ENCODE measurements around the gene SLC9A7. TPM values are rescaled to one million over a fixed set of nuclear protein-coding genes. Genes with fewer than 3 reads are reported as not detected.

Gene SLC9A7
- total and polyA plus RNA-seq, 2 of the 13 experiments (the other 11 are each of a cell fraction or from before 2014, with no cell fraction given) = 5.8 to 7.2 TPM

GRCh38 chrX:46704767-46705386 lies 54.0 kb downstream of the SLC9A7 start:
- no peaks in the 10 kb centered on the region for H3K27me3 ChIP-seq (ENCODE audit: control insufficient read depth in 1 of 2, insufficient read depth in 2 of 2, low read length in 2 of 2)
- intact Hi-C loops (cut with micrococcal nuclease; ENCODE audit: unreplicated experiment) = no loop called here
- POLR2A ChIA-PET = no interaction called here
- no peaks in the 10 kb centered on the region for H3K4me1 ChIP-seq (ENCODE audit: insufficient read depth, low read length)
- DNase-seq (ENCODE audit: low spot score) (no peak), ATAC-seq (no peak), FAIRE-seq (no peak)
- 95% methylated on average over 3 of the region's 3 CpGs for WGBS (ENCODE audit: low lambda C conversion rate)
- TF ChIP-seq KLF16 (CRISPR knock-in tag; IDR thresholded peaks at IDR 0.05) = no peak
- TF ChIP-seq KDM1A (CRISPR knock-in tag; IDR thresholded peaks at IDR 0.05) = no peak
- TF ChIP-seq SIN3B (IDR thresholded peaks at IDR 0.05; ENCODE audit: low read length) = no peak
- H3K9ac ChIP-seq (ENCODE audit: insufficient read depth, low read depth, low read length) = no peak overlapping the region
- no TSS peak for BruUV-seq (replicated peaks)
- in situ Hi-C loops (cut with HindIII; ENCODE audit: extremely low pct_ligation_motif_present, low pct_unique_long_range_greater_than_20kb) = no loop called here
- no peaks in the 10 kb centered on the region for H3K79me2 ChIP-seq (ENCODE audit: insufficient read depth, low read length)
- H3K27ac ChIP-seq (ENCODE audit: extremely low read length, insufficient read depth, low read length) = no peak overlapping the region
- H4K20me1 ChIP-seq (ENCODE audit: insufficient read depth, low read length) = no peaks in the 10 kb centered on the region
- H2AFZ ChIP-seq (ENCODE audit: low read length) = no peak overlapping the region
- H3K4me3 ChIP-seq (replicated peaks in 1 of 3; ENCODE audit: insufficient read depth in 1 of 3, low read depth in 2 of 3, low read length in 3 of 3) = no peak overlapping the region
- H3K9me3 ChIP-seq (ENCODE audit: low read length) = no peaks in the 10 kb centered on the region
- no peaks in the 10 kb centered on the region for H3K36me3 ChIP-seq (replicated peaks in 1 of 2; ENCODE audit: control insufficient read depth in 1 of 2, insufficient read depth in 2 of 2, low read length in 2 of 2)
- CTCF ChIA-PET (ENCODE audit: low intra/inter-chr PET ratio, low total read pairs) = no interaction called here
- no peak overlapping the region for H3K4me2 ChIP-seq (ENCODE audit: low read depth, low read length)

GRCh38 chrX:46703980-46704379 lies 54.9 kb downstream of the SLC9A7 start:
- POLR2A ChIA-PET = no interaction called here
- 82% methylated on average over 4 of the region's 4 CpGs for WGBS (ENCODE audit: low lambda C conversion rate)
- H2AFZ ChIP-seq (ENCODE audit: low read length) = no peak overlapping the region
- H3K27ac ChIP-seq (ENCODE audit: extremely low read length, insufficient read depth, low read length) = no peak overlapping the region
- no peak overlapping the region for H3K4me3 ChIP-seq (replicated peaks in 1 of 3; ENCODE audit: insufficient read depth in 1 of 3, low read depth in 2 of 3, low read length in 3 of 3)
- no peaks in the 10 kb centered on the region for H3K27me3 ChIP-seq (ENCODE audit: control insufficient read depth in 1 of 2, insufficient read depth in 2 of 2, low read length in 2 of 2)
- CTCF ChIA-PET (ENCODE audit: low intra/inter-chr PET ratio, low total read pairs) = no interaction called here
- H4K20me1 ChIP-seq (ENCODE audit: insufficient read depth, low read length) = no peaks in the 10 kb centered on the region
- no peaks in the 10 kb centered on the region for H3K79me2 ChIP-seq (ENCODE audit: insufficient read depth, low read length)
- H3K9me3 ChIP-seq (ENCODE audit: low read length) = no peaks in the 10 kb centered on the region
- intact Hi-C loops (cut with micrococcal nuclease; ENCODE audit: unreplicated experiment) (no loop called here), in situ Hi-C loops (cut with HindIII; ENCODE audit: extremely low pct_ligation_motif_present, low pct_unique_long_range_greater_than_20kb) (no loop called here)
- no TSS peak for BruUV-seq (replicated peaks)
- no peak for DNase-seq (ENCODE audit: low spot score)
- ATAC-seq = no peak
- H3K36me3 ChIP-seq (replicated peaks in 1 of 2; ENCODE audit: control insufficient read depth in 1 of 2, insufficient read depth in 2 of 2, low read length in 2 of 2) = no peaks in the 10 kb centered on the region
- no peaks in the 10 kb centered on the region for H3K4me1 ChIP-seq (ENCODE audit: insufficient read depth, low read length)
- H3K9ac ChIP-seq (ENCODE audit: insufficient read depth, low read depth, low read length) = no peak overlapping the region
- no peak overlapping the region for H3K4me2 ChIP-seq (ENCODE audit: low read depth, low read length)
- no peak for FAIRE-seq
- TF ChIP-seq RXRB (CRISPR knock-in tag; IDR thresholded peaks at IDR 0.05; ENCODE audit: borderline replicate concordance) (no peak), ZNF292 (CRISPR knock-in tag; IDR thresholded peaks at IDR 0.05; ENCODE audit: borderline replicate concordance, low read depth) (no peak), ATF7-NPFF (CRISPR knock-in tag; IDR thresholded peaks at IDR 0.05; ENCODE audit: low read depth) (no peak), PRDM10 (CRISPR knock-in tag; IDR thresholded peaks at IDR 0.05; ENCODE audit: low read depth) (no peak), ZFP91 (CRISPR knock-in tag; IDR thresholded peaks at IDR 0.05; ENCODE audit: borderline replicate concordance) (no peak), GPN1 (CRISPR knock-in tag; IDR thresholded peaks at IDR 0.05; ENCODE audit: borderline replicate concordance) (no peak), TFDP2 (CRISPR knock-in tag; IDR thresholded peaks at IDR 0.05) (no peak)

Data from HepG2 (cell line).